Osteoblast (primary cell): ENCODE data around the gene ATP11B. TPM values are rescaled to one million over a fixed set of nuclear protein-coding genes. Genes with fewer than 3 reads are reported as not detected.

Experiments used
- DNase-seq: peaks from one replicate; pipeline ENCODE4 v3.0.0; 2011; ENCODE audit warnings: low spot score, mixed read lengths; ENCODE audit not compliant: insufficient read length; ENCODE audit errors: missing footprints
- H2AFZ ChIP-seq: 2 replicates; pipeline ENCODE4 v1.6.0; 2011; ENCODE audit warnings: mild to moderate bottlenecking, low read length
- H3K27ac ChIP-seq: 2 replicates; pipeline ENCODE4 v1.5.1; 2011; ENCODE audit warnings: mild to moderate bottlenecking, low read depth, low read length, moderate library complexity
- H3K27me3 ChIP-seq: 2 replicates; pipeline ENCODE4 v1.6.0; 2012; ENCODE audit warnings: mild to moderate bottlenecking, control low read depth, inconsistent platforms, low read length, moderate library complexity; ENCODE audit not compliant: insufficient read depth
- H3K36me3 ChIP-seq: 2 replicates; pipeline ENCODE4 v1.5.1; 2011; ENCODE audit warnings: mild to moderate bottlenecking, low read length, control low read depth, moderate library complexity; ENCODE audit not compliant: insufficient read depth
- H3K4me1 ChIP-seq: 2 replicates; pipeline ENCODE4 v1.5.1; 2011; ENCODE audit warnings: mild to moderate bottlenecking, low read length, control low read depth, moderate library complexity; ENCODE audit not compliant: insufficient read depth
- H3K4me2 ChIP-seq: 2 replicates; pipeline ENCODE4 v1.6.0; 2011; ENCODE audit warnings: mild to moderate bottlenecking, low read length; ENCODE audit not compliant: insufficient read depth
- H3K4me3 ChIP-seq: fragments of 200-600 bp; sonication (generic); 3 replicates; pipeline ENCODE4 v1.5.1; 2012; ENCODE audit warnings: mild to moderate bottlenecking, low read length, inconsistent platforms; ENCODE audit not compliant: insufficient read depth
- H3K79me2 ChIP-seq: 2 replicates; pipeline ENCODE4 v1.6.0; 2012; ENCODE audit warnings: mild to moderate bottlenecking, low read length, control low read depth, inconsistent platforms; ENCODE audit not compliant: insufficient read depth
- H3K9me3 ChIP-seq: 2 replicates; pipeline ENCODE4 v1.5.1; 2011; ENCODE audit warnings: low read depth, low read length, control low read depth
- H4K20me1 ChIP-seq: 2 replicates; pipeline ENCODE4 v1.6.0; 2012; ENCODE audit warnings: mild to moderate bottlenecking, low read length, control low read depth; ENCODE audit not compliant: insufficient read depth
- CTCF ChIP-seq: IDR thresholded peaks from 2 replicates; pipeline ENCODE4 v1.5.1; 2011; ENCODE audit warnings: mild to moderate bottlenecking, low read depth, low read length, moderate library complexity; ENCODE audit errors: extremely low read depth
- total RNA-seq: library from RNA; depleted of rRNA; stranded (reverse); fragments of >200 nt; gene quantifications from 2 replicates; pipeline ENCODE4 v1.2.3, GENCODE V29; 2012

The ATP11B gene
- total RNA-seq, 1 donor, result 71.3 TPM

- Histone ChIP-seq H3K79me2 (no peaks in the 10 kb centered on the region), H3K9me3 (no peaks in the 10 kb centered on the region), H3K36me3 (peaks cover 35% of the 10 kb centered on the region), H3K4me1 (peaks cover 1% of the 10 kb centered on the region), H3K27ac (no peak overlapping the region), H2AFZ (no peak overlapping the region), H3K4me2 (no peak overlapping the region), H3K27me3 (no peaks in the 10 kb centered on the region), H4K20me1 (no peaks in the 10 kb centered on the region), H3K4me3 (no peak overlapping the region)
- TF ChIP-seq CTCF, result no peak
- DNase-seq, result no peak
These were observed 85.8 kb downstream of the ATP11B start for GRCh38 chr3:182879031-182879611.

DNA sequence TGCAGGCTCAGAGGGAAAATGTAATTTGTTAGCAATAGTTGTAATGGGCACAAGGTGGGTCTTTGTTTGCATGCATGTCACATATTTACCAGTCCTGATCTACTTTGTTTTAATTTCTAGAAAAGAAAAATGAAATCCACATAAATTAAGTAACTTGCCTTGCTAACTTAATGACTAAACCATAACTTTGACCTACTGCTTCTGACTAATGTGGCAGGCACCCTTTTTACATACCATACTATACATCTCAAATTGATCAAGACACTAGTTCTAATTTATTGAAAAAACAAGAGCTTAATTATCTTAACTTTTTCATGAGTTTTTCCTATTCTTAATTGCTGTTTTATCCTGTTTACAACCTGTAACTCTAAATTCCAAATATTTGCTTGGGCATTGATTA lies 93.2 kb downstream of the ATP11B start:
- H2AFZ ChIP-seq, result no peak overlapping the region
- H3K79me2 ChIP-seq, result no peaks in the 10 kb centered on the region
- H3K27ac ChIP-seq, result no peak overlapping the region
- H4K20me1 ChIP-seq, result no peaks in the 10 kb centered on the region
- H3K4me3 ChIP-seq, result no peak overlapping the region
- H3K27me3 ChIP-seq, result no peaks in the 10 kb centered on the region
- TF ChIP-seq CTCF, result no peak
- no peak for DNase-seq
- no peaks in the 10 kb centered on the region for H3K9me3 ChIP-seq
- H3K4me1 ChIP-seq, result peaks cover 14% of the 10 kb centered on the region
- H3K36me3 ChIP-seq, result peaks cover 26% of the 10 kb centered on the region
- no peak overlapping the region for H3K4me2 ChIP-seq

GRCh38 chr3:182889948-182890629 lies 96.8 kb downstream of the ATP11B start:
- no peak for TF ChIP-seq CTCF
- H3K4me2 ChIP-seq, result no peak overlapping the region
- H2AFZ ChIP-seq, result no peak overlapping the region
- no peak overlapping the region for H3K27ac ChIP-seq
- no peaks in the 10 kb centered on the region for H4K20me1 ChIP-seq
- H3K4me3 ChIP-seq, result no peak overlapping the region
- H3K9me3 ChIP-seq, result no peaks in the 10 kb centered on the region
- DNase-seq, result no peak
- no peaks in the 10 kb centered on the region for H3K79me2 ChIP-seq
- peaks cover 11% of the 10 kb centered on the region for H3K4me1 ChIP-seq
- H3K36me3 ChIP-seq, result peaks cover 24% of the 10 kb centered on the region
- H3K27me3 ChIP-seq, result no peaks in the 10 kb centered on the region

GRCh38 chr3:182891364-182891763 lies 98.1 kb downstream of the ATP11B start:
- no peak overlapping the region for H3K4me3 ChIP-seq
- no peak overlapping the region for H2AFZ ChIP-seq
- no peak for TF ChIP-seq CTCF
- H3K27ac ChIP-seq, result no peak overlapping the region
- H3K27me3 ChIP-seq, result no peaks in the 10 kb centered on the region
- H3K4me2 ChIP-seq, result no peak overlapping the region
- no peaks in the 10 kb centered on the region for H4K20me1 ChIP-seq
- no peaks in the 10 kb centered on the region for H3K79me2 ChIP-seq
- no peak for DNase-seq
- no peaks in the 10 kb centered on the region for H3K9me3 ChIP-seq
- peaks cover 24% of the 10 kb centered on the region for H3K36me3 ChIP-seq
- peaks cover 4% of the 10 kb centered on the region for H3K4me1 ChIP-seq
